ENCODE data around the gene TEP1. TPM values are rescaled to one million over a fixed set of nuclear protein-coding genes. Genes with fewer than 3 reads are reported as not detected.

Gene TEP1
- total and polyA plus RNA-seq, 2 experiments from 2014 or later, result 3.0 to 8.5 TPM

DNA sequence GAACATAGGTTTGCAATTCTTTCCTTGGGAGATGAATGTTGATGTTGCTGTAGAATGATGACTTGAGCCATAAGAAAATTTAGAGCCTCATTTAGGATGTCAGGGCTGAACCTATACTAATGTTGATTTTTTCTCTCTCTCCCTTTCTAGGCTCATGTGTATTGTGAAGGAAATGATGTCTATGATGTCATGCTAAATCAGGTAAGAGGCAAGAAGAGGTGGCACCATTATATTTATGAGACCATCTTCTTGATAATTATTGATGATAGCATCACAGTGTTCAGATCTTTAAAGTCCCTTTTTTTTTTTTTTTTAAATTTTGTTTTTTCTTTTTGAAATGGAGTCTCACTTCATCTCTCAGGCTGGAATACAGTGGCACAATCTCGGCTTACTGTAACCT, 66.6 kb downstream of the TEP1 start:
- Histone ChIP-seq H3K4me3 (no peak overlapping the region), H3K36me3 (ENCODE audit: insufficient read depth) (peaks cover 50% of the 10 kb centered on the region), H3K27me3 (ENCODE audit: insufficient read depth) (no peaks in the 10 kb centered on the region), H3K4me1 (ENCODE audit: insufficient read depth) (peaks cover 6% of the 10 kb centered on the region), H3K79me2 (replicated peaks; ENCODE audit: insufficient read depth) (peaks cover 14% of the 10 kb centered on the region), H3K27ac (ENCODE audit: low read depth) (no peak overlapping the region), H2AFZ (no peak overlapping the region), H3K4me2 (no peak overlapping the region), H3F3A (replicated peaks; ENCODE audit: low read depth) (no peaks in the 10 kb centered on the region), H4K20me1 (replicated peaks; ENCODE audit: insufficient read depth) (no peaks in the 10 kb centered on the region; the same call in 1 of the 2 replicates), H3K9me2 (ENCODE audit: insufficient read depth) (no peaks in the 10 kb centered on the region)
- DNase-seq (ENCODE audit: low spot score) (no peak), ATAC-seq (no peak)
- Mint-ChIP-seq H3K27me3 (ENCODE audit: insufficient read depth, low read depth, poor library complexity) (peaks cover 6% of the 10 kb centered on the region), H3K27ac (no peak overlapping the region), H3K9me3 (peaks cover 3% of the 10 kb centered on the region; the same call in 1 of the 3 replicates), H3K36me3 (ENCODE audit: low read depth) (peaks cover 60% of the 10 kb centered on the region), H3K4me1 (0 out of 3 replicates have a peak, but pooled peaks cover 4% of the 10 kb centered on the region), H3K4me3 (no peak overlapping the region)
- TF ChIP-seq JUNB (IDR thresholded peaks at IDR 0.05; ENCODE audit: unreplicated experiment) (no peak), POLR2AphosphoS5 (IDR thresholded peaks at IDR 0.05; ENCODE audit: low read depth) (no peak), NANOG (IDR thresholded peaks at IDR 0.05; ENCODE audit: borderline replicate concordance) (no peak), ZNF114 (CRISPR knock-in tag; IDR thresholded peaks at IDR 0.05) (no peak)
- TF ChIP-seq, protein P1, sequence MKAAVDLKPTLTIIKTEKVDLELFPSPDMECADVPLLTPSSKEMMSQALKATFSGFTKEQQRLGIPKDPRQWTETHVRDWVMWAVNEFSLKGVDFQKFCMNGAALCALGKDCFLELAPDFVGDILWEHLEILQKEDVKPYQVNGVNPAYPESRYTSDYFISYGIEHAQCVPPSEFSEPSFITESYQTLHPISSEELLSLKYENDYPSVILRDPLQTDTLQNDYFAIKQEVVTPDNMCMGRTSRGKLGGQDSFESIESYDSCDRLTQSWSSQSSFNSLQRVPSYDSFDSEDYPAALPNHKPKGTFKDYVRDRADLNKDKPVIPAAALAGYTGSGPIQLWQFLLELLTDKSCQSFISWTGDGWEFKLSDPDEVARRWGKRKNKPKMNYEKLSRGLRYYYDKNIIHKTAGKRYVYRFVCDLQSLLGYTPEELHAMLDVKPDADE (IDR thresholded peaks at IDR 0.05), result no peak

DNA sequence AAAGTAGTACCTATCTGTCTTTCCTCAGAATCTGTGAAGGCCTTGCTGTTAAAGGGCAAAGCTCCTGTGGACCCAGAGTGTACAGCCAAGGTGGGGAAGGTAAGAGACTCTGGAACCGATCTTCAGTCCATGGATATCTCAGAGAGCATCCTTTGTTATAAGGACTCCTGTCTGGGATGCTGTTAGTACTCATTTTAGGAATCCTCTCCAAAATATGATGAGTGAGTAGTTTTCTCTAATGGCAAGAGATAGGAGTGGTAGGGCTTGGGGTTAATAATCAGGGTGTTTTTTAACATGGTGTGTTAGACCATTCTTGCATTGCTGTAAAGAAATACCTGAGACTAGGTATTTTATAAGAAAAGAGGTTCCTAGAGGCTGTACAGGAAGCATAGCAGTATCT, 67.9 kb downstream of the TEP1 start:
- Mint-ChIP-seq H3K4me3 (peak overlapping the region; percentile 90; the same call in 1 of the 3 replicates), H3K27me3 (ENCODE audit: insufficient read depth, low read depth, poor library complexity) (peaks cover 6% of the 10 kb centered on the region), H3K36me3 (ENCODE audit: low read depth) (peaks cover 51% of the 10 kb centered on the region), H3K4me1 (0 out of 3 replicates have a peak, but pooled peaks cover 4% of the 10 kb centered on the region), H3K27ac (no peak overlapping the region), H3K9me3 (peaks cover 3% of the 10 kb centered on the region; the same call in 1 of the 3 replicates)
- Histone ChIP-seq H3K36me3 (ENCODE audit: insufficient read depth) (peaks cover 38% of the 10 kb centered on the region), H3K27ac (ENCODE audit: low read depth) (no peak overlapping the region), H3K4me2 (no peak overlapping the region), H2AFZ (no peak overlapping the region), H3F3A (replicated peaks; ENCODE audit: low read depth) (no peaks in the 10 kb centered on the region), H3K27me3 (ENCODE audit: insufficient read depth) (no peaks in the 10 kb centered on the region), H3K79me2 (replicated peaks; ENCODE audit: insufficient read depth) (peaks cover 14% of the 10 kb centered on the region), H3K4me3 (no peak overlapping the region), H3K4me1 (ENCODE audit: insufficient read depth) (peaks cover 6% of the 10 kb centered on the region), H4K20me1 (replicated peaks; ENCODE audit: insufficient read depth) (no peaks in the 10 kb centered on the region; the same call in 1 of the 2 replicates), H3K9me2 (ENCODE audit: insufficient read depth) (no peaks in the 10 kb centered on the region)
- no peak for DNase-seq (ENCODE audit: low spot score)
- ATAC-seq, result no peak
- TF ChIP-seq NANOG (IDR thresholded peaks at IDR 0.05; ENCODE audit: borderline replicate concordance) (no peak), STAT1 (IDR thresholded peaks at IDR 0.05; ENCODE audit: unreplicated experiment) (no peak), EZH2 (IDR thresholded peaks at IDR 0.05; ENCODE audit: low read depth, unreplicated experiment) (no peak)
- TF ChIP-seq, protein P1 (IDR thresholded peaks at IDR 0.05), result no peak
- TF ChIP-seq, protein P2, sequence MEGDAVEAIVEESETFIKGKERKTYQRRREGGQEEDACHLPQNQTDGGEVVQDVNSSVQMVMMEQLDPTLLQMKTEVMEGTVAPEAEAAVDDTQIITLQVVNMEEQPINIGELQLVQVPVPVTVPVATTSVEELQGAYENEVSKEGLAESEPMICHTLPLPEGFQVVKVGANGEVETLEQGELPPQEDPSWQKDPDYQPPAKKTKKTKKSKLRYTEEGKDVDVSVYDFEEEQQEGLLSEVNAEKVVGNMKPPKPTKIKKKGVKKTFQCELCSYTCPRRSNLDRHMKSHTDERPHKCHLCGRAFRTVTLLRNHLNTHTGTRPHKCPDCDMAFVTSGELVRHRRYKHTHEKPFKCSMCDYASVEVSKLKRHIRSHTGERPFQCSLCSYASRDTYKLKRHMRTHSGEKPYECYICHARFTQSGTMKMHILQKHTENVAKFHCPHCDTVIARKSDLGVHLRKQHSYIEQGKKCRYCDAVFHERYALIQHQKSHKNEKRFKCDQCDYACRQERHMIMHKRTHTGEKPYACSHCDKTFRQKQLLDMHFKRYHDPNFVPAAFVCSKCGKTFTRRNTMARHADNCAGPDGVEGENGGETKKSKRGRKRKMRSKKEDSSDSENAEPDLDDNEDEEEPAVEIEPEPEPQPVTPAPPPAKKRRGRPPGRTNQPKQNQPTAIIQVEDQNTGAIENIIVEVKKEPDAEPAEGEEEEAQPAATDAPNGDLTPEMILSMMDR (conservative IDR thresholded peaks at IDR 0.05; ENCODE audit: low read depth in 2 of 2), result no peak
- TF ChIP-seq, protein P3, sequence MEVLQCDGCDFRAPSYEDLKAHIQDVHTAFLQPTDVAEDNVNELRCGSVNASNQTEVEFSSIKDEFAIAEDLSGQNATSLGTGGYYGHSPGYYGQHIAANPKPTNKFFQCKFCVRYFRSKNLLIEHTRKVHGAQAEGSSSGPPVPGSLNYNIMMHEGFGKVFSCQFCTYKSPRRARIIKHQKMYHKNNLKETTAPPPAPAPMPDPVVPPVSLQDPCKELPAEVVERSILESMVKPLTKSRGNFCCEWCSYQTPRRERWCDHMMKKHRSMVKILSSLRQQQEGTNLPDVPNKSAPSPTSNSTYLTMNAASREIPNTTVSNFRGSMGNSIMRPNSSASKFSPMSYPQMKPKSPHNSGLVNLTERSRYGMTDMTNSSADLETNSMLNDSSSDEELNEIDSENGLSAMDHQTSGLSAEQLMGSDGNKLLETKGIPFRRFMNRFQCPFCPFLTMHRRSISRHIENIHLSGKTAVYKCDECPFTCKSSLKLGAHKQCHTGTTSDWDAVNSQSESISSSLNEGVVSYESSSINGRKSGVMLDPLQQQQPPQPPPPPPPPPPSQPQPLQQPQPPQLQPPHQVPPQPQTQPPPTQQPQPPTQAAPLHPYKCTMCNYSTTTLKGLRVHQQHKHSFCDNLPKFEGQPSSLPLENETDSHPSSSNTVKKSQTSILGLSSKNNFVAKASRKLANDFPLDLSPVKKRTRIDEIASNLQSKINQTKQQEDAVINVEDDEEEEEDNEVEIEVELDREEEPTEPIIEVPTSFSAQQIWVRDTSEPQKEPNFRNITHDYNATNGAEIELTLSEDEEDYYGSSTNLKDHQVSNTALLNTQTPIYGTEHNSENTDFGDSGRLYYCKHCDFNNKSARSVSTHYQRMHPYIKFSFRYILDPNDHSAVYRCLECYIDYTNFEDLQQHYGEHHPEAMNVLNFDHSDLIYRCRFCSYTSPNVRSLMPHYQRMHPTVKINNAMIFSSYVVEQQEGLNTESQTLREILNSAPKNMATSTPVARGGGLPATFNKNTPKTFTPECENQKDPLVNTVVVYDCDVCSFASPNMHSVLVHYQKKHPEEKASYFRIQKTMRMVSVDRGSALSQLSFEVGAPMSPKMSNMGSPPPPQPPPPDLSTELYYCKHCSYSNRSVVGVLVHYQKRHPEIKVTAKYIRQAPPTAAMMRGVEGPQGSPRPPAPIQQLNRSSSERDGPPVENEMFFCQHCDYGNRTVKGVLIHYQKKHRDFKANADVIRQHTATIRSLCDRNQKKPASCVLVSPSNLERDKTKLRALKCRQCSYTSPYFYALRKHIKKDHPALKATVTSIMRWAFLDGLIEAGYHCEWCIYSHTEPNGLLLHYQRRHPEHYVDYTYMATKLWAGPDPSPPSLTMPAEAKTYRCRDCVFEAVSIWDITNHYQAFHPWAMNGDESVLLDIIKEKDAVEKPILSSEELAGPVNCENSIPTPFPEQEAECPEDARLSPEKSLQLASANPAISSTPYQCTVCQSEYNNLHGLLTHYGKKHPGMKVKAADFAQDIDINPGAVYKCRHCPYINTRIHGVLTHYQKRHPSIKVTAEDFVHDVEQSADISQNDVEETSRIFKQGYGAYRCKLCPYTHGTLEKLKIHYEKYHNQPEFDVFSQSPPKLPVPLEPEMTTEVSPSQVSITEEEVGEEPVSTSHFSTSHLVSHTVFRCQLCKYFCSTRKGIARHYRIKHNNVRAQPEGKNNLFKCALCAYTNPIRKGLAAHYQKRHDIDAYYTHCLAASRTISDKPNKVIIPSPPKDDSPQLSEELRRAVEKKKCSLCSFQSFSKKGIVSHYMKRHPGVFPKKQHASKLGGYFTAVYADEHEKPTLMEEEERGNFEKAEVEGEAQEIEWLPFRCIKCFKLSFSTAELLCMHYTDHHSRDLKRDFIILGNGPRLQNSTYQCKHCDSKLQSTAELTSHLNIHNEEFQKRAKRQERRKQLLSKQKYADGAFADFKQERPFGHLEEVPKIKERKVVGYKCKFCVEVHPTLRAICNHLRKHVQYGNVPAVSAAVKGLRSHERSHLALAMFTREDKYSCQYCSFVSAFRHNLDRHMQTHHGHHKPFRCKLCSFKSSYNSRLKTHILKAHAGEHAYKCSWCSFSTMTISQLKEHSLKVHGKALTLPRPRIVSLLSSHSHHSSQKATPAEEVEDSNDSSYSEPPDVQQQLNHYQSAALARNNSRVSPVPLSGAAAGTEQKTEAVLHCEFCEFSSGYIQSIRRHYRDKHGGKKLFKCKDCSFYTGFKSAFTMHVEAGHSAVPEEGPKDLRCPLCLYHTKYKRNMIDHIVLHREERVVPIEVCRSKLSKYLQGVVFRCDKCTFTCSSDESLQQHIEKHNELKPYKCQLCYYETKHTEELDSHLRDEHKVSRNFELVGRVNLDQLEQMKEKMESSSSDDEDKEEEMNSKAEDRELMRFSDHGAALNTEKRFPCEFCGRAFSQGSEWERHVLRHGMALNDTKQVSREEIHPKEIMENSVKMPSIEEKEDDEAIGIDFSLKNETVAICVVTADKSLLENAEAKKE (CRISPR knock-in tag; IDR thresholded peaks at IDR 0.05), result no peak
